Epithelial cell of alveolus of lung (primary cell): ENCODE results near the gene RPS6KL1. TPM values are rescaled to one million over a fixed set of nuclear protein-coding genes. Genes with fewer than 3 reads are reported as not detected.

Experiments used
- total RNA-seq: library from RNA; depleted of rRNA; stranded (reverse); fragments of >200 nt; gene quantifications from 2 replicates; pipeline ENCODE4 v1.2.1, GENCODE V29; 2015

Gene RPS6KL1
- total RNA-seq: 2.1 TPM in 1 of 2 replicates, not detected in the other

GRCh38 chr14:74922752-74923401 lies at the start of gene RPS6KL1:
Gene RPS6KL1 (minus strand): TSS chr14:74923260. CDS start chr14:74921541, 1,719 bp downstream.

DNA sequence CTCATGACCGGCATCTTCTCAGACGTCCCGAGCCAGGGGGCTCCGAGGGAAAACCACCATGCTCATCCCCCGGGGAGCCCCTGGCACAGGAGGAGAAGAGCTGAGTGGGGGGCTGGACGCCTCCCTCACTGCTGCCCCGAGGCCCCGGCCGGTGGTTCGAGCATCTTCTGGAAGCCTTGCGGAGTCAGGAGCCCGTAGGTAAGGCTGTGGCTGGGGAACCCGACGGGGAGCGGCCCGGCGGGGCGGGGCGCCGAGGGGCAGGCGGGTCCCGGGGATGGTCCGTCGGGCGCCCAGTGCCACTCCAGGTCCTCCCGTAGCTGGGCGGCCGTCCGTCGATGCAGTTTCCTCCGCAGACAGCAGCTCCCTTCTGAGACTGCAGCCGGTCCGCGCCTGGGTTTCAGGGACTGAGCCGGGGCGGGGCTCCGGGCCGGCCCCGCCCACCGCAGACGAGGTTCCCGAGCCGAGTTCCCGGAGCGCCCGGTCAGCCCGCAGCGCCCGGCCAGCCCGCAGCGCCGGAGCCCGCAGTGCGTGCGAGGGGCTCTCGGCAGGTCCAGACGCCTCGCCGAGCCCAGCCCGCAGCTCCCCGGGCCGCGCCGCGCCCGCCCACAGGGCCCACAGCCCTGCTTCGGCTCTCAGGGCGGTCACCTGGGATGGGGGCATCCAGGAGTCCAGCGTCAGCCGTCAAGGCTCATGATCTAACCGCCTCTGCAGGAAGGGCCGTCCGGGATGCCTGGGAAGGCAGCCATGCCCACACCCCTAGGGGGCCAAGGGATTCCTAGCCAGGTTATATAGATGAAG lies 32.4 kb upstream of the RPS6KL1 start, which contains the start of gene PGF:
TSS of gene PGF (minus strand) at position 369 of the 798 bp plus-strand sequence. CDS start at position 14, 355 bp downstream.

DNA sequence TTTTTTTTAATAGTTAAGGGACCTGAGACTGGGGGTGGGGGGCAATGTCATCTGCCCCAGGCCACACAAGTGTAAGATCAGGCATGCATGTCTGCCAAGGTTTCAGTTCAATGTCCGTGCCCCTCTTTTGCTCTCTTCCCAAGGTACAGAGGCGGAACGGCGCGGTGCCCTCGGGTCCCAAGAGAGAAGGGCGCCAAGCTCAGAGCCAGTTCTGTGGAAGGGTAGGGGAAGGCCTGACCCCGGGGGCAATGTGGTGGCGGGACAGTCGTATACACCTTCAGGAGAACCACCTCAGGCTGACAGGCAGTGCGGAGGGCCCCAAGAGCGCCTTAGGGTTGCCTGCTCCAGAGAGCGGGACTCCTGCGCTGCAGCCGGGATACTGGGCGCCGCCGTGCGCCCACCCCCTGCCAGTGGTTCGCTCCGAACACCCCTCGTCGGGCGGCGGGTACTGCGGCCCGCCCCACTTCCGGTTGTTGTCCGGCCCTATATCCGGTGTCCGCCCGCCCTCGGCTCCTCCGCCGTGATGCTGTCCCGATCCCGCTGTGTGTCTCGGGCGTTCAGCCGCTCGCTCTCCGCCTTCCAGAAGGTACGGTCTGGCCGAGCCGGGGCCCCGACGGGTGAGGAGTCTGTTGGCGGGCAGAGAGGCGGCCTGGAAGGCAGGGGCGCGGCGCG lies 41.5 kb downstream of the RPS6KL1 start, which contains the start of gene DLST:
TSS of gene DLST (plus strand) at position 486 of the 672 bp plus-strand sequence. CDS start at position 524, 38 bp downstream.

DNA sequence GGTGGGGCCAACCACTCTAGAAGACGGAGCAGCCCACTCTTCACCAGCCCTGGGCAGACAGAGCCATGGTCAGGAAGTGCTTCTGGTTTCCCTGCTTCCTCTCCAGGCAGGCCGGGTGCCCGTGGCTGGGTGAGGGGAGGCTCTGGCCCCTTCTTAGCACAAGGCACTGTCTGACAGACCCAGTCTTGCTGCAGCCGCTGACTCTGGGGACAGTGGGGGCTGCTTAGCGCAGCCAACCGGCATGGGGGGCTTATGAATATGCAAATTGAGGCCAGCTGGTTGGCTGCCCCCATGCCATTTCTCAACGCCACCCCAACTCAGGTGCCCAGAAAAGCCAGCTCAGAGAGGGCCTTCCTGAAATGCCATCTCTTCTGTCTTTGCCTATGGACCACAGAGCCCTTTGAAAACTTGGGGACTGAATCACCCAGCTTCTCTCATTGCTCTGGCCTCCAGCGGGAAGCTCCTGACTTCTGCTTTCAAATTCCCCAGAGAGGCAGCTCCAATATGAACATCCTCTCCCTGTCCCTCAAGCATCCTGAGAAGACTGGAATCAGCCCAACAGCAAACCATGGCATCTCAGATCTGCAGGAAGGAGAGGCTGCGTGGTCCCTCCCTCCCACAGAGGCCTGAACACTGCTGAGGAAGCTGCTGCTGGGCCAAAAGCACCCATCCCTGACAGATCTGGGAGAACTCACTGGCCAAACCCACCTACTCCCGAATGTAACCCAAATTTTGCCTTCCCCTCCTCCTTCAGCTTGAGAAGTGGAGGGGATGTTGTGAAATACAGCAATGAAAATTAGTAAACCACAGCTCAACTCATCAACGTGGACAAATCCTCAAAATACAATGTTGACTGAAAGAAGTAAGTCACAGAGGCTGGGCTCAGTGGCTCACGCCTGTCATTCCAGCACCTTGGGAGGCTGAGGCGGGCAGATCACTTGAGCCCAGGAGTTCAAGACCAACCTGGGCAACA lies 46.8 kb downstream of the RPS6KL1 start, which contains the start of gene PROX2:
TSS of gene PROX2 (minus strand) at position 205 of the 973 bp plus-strand sequence. CDS start 12,311 bp downstream, outside the sequence.

Other genes starting within 250 kb of the RPS6KL1 start
- 27.7 and 38.0 TPM in 2 replicates for gene AREL1, start 210.2 kb downstream of the RPS6KL1 start, total RNA-seq
- gene FCF1, start 210.1 kb downstream of the RPS6KL1 start, total RNA-seq: 26.4 and 31.5 TPM in 2 replicates
- gene YLPM1, start 159.9 kb downstream of the RPS6KL1 start, total RNA-seq: 18.5 and 32.3 TPM in 2 replicates
- gene PROX2, start 47.1 kb downstream of the RPS6KL1 start, total RNA-seq: not detected in 2 replicates
- 63.9 and 65.2 TPM in 2 replicates for gene DLST, start 41.3 kb downstream of the RPS6KL1 start, total RNA-seq
- 14.6 and 24.5 TPM in 2 replicates for gene PGF, start 32.3 kb upstream of the RPS6KL1 start, total RNA-seq
- gene EIF2B2, start 79.7 kb upstream of the RPS6KL1 start, total RNA-seq: 48.1 and 54.3 TPM in 2 replicates
- gene MLH3, start 128.2 kb upstream of the RPS6KL1 start, total RNA-seq: 9.8 and 16.0 TPM in 2 replicates
- 9.7 and 11.1 TPM in 2 replicates for gene ACYP1, start 140.8 kb upstream of the RPS6KL1 start, total RNA-seq
- 0.39 and 3.8 TPM in 2 replicates for gene ZC2HC1C, start 146.4 kb upstream of the RPS6KL1 start, total RNA-seq
- 29.3 and 48.1 TPM in 2 replicates for gene NEK9, start 203.8 kb upstream of the RPS6KL1 start, total RNA-seq